ENCODE measurements around the gene ZNF576. TPM values are rescaled to one million over a fixed set of nuclear protein-coding genes. Genes with fewer than 3 reads are reported as not detected.
"Not testable (repeated sequence)": the region's sequence is repeated elsewhere in the genome, so short reads cannot be mapped to it uniquely, and the experiment has no call there.

ZNF576 gene
- total and polyA plus RNA-seq, 2 of the 4 experiments (the other 2 are of a cell fraction) = 13.8 to 19.5 TPM

DNA sequence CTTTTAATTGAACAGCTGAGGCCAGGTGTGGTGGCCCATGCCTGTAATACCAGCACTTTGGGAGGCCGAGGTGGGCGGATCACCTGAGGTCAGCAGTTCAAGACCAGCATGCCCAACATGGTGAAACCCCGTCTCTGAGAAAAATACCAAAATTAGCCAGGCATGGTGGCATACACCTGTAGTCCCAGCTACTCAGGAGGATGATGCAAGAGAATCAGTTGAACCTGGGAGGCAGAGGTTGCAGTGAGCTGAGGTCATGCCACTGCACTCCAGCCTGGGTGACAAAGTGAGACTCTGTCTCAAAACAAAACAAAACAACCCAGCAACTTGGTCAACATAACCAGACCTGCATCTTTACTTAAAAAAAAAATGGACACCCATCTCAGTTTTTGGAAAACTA lies 9.4 kb upstream of the ZNF576 start:
- POLR2A ChIA-PET (ENCODE audit: unreplicated experiment); H3K4me2 ChIP-seq (ENCODE audit: low read depth, low read length); H2BK15ac ChIP-seq (ENCODE audit: low read depth, low read length); H2AK9ac ChIP-seq (replicated peaks; ENCODE audit: low read depth, low read length, poor library complexity); DNase-seq; H3K14ac ChIP-seq (replicated peaks; ENCODE audit: low read depth, low read length); H3K4me3 ChIP-seq (ENCODE audit: insufficient read depth, low read depth, low read length); H2BK120ac ChIP-seq (ENCODE audit: low read depth, low read length); H3K9me3 ChIP-seq (ENCODE audit: control insufficient read depth, insufficient read depth, low read length); H3K4ac ChIP-seq (ENCODE audit: low read depth, low read length); H3K9ac ChIP-seq (ENCODE audit: low read depth, low read length); H4K91ac ChIP-seq (ENCODE audit: insufficient read depth, low read depth, low read length); H3K56ac ChIP-seq (ENCODE audit: extremely low read depth, insufficient read depth, low read length); H2BK20ac ChIP-seq (ENCODE audit: low read depth, low read length); intact Hi-C loops (cut with micrococcal nuclease); H3K23ac ChIP-seq (ENCODE audit: low read depth, low read length); H4K8ac ChIP-seq (ENCODE audit: low read depth in 2 of 2, low read length in 2 of 2); H3K18ac ChIP-seq (ENCODE audit: low read depth, low read length); BruUV-seq (replicated peaks); H3K27ac ChIP-seq (ENCODE audit: insufficient read depth, low read length); H3K4me1 ChIP-seq (ENCODE audit: control insufficient read depth, insufficient read depth, low read length); H4K5ac ChIP-seq (ENCODE audit: low read depth, low read length); H2AK5ac ChIP-seq (ENCODE audit: low read depth, low read length); H4K20me1 ChIP-seq (ENCODE audit: insufficient read depth, low read length); H3K27me3 ChIP-seq (ENCODE audit: control insufficient read depth, insufficient read depth, low read length); ATAC-seq (ENCODE audit: low read depth); H2AFZ ChIP-seq (replicated peaks; ENCODE audit: low read length, poor library complexity); dilution Hi-C loops (cut with HindIII; ENCODE audit: low sequenced_read_pairs, unreplicated experiment); H2BK5ac ChIP-seq (ENCODE audit: low read depth, low read length, poor library complexity, severe bottlenecking); in situ Hi-C loops (cut with MboI; ENCODE audit: low sequenced_read_pairs): not testable (repeated sequence)
- Histone ChIP-seq H3K79me1 (ENCODE audit: low read depth in 1 of 2, low read length in 2 of 2) (peaks cover 11 to 45% of the 10 kb centered on the region in 2 experiments), H3K36me3 (ENCODE audit: control insufficient read depth, insufficient read depth, low read length) (peaks cover 31% of the 10 kb centered on the region), H3K9me1 (ENCODE audit: insufficient read depth, low read length) (peaks cover 11% of the 10 kb centered on the region)
- WGBS, 2 experiments (ENCODE audit: extremely low coverage in 2 of 2, insufficient read length in 1 of 2) = 83% methylated on average over 2 of the region's 3 CpGs; no CpG with 5 or more reads in 1 of the 2 experiments
- CTCF ChIA-PET = interaction anchor here (1.0 kb wide), 1 partner anchor 8 kb away, joined by 3 read pairs; no protein-coding TSS in a partner anchor

All from IMR-90 (cell line).